IPS DF 4.7 (cell line): ENCODE results near the gene DHPS.
A peak's percentile ranks its signal among the peaks of the same experiment; 100 is the strongest.

ENCODE experiments used
- DNase-seq: peaks from one replicate; pipeline ENCODE4 v3.0.0-alpha.2; 2013; ENCODE audit warnings: low spot score; ENCODE audit errors: extremely low read depth

The DHPS gene

GRCh38 chr19:12675399-12675798 is 6.3 kb downstream of the DHPS start:
- no peak for DNase-seq

GRCh38 chr19:12672744-12673143 is 8.9 kb downstream of the DHPS start:
- no peak for DNase-seq

GRCh38 chr19:12670159-12670928 is 11.3 kb downstream of the DHPS start:
- no peak for DNase-seq

GRCh38 chr19:12669270-12670158 is 12.2 kb downstream of the DHPS start:
- DNase-seq, result no peak

- no peak for DNase-seq
These were observed 12.8 kb downstream of the DHPS start for GRCh38 chr19:12668932-12669269.

GRCh38 chr19:12668346-12668745 is 13.3 kb downstream of the DHPS start:
- no peak for DNase-seq

GRCh38 chr19:12667731-12668302 is 13.9 kb downstream of the DHPS start:
- DNase-seq, result no peak

GRCh38 chr19:12666265-12667048 is 15.2 kb downstream of the DHPS start, which contains the start of the genes MAN2B1 and WDR83:
TSS of gene MAN2B1 (minus strand) at chr19:12666742. CDS start at chr19:12666701, 41 bp downstream.
TSS of gene WDR83 (plus strand) at chr19:12666807. CDS start at chr19:12669791, 2,984 bp downstream.
- no peak for DNase-seq

GRCh38 chr19:12665671-12666264 is 15.9 kb downstream of the DHPS start:
- no peak for DNase-seq

- DNase-seq, result no peak
These were observed 16.5 kb downstream of the DHPS start for GRCh38 chr19:12665281-12665573.

GRCh38 chr19:12664406-12665280 is 17.0 kb downstream of the DHPS start:
- peak; percentile 83 for DNase-seq

- DNase-seq, result no peak
These were observed 20.7 kb downstream of the DHPS start for GRCh38 chr19:12660980-12661379.

- no peak for DNase-seq
These were observed 23.7 kb downstream of the DHPS start for GRCh38 chr19:12657966-12658365.

GRCh38 chr19:12656899-12657571 is 24.6 kb downstream of the DHPS start:
- DNase-seq, result no peak

- no peak for DNase-seq
These were observed 26.1 kb downstream of the DHPS start for GRCh38 chr19:12655546-12655945.

- no peak for DNase-seq
These were observed 29.5 kb downstream of the DHPS start for GRCh38 chr19:12652219-12652618.

GRCh38 chr19:12649941-12650340 is 31.7 kb downstream of the DHPS start:
- no peak for DNase-seq

GRCh38 chr19:12648088-12648487 is 33.6 kb downstream of the DHPS start:
- DNase-seq, result no peak

- DNase-seq, result no peak
These were observed 34.1 kb downstream of the DHPS start for GRCh38 chr19:12647490-12648071.
